Tibial nerve (tissue), 4 donors: Measurements from ENCODE around the gene LCLAT1. TPM values are rescaled to one million over a fixed set of nuclear protein-coding genes. Genes with fewer than 3 reads are reported as not detected.

ENCODE experiments used
- DNase-seq, 2 donors: peaks; one replicate each; pipeline ENCODE4 v3.0.0-alpha.2; 2019; ENCODE audit warnings: low spot score in 2 of 2
- H3K27ac ChIP-seq, 4 donors: fragments of 200-600 bp; sonication (generic) in 3 of 4; one replicate each; pipeline ENCODE4 v1.5.1; 2017 to 2019; ENCODE audit warnings: mild to moderate bottlenecking in 1 of 4
- H3K27me3 ChIP-seq, 2 donors: fragments of 200-600 bp; sonication (generic) in 1 of 2; one replicate each; pipeline versions ENCODE4 v1.5.1 to v1.6.0; 2017 to 2019
- H3K36me3 ChIP-seq, 3 donors: fragments of 200-600 bp; sonication (generic); one replicate each; pipeline ENCODE4 v1.5.1; 2018 to 2019
- H3K4me1 ChIP-seq, 4 donors: fragments of 200-600 bp; sonication (generic) in 3 of 4; one replicate each; pipeline ENCODE4 v1.5.1; 2017 to 2019
- H3K4me3 ChIP-seq, 4 donors: fragments of 200-600 bp; sonication (generic) in 3 of 4; one replicate each; pipeline ENCODE4 v1.5.1; 2017 to 2019; ENCODE audit warnings: mild to moderate bottlenecking in 1 of 4, moderate library complexity in 1 of 4
- H3K9me3 ChIP-seq, 4 donors: fragments of 200-600 bp; sonication (generic) in 3 of 4; one replicate each; pipeline ENCODE4 v1.5.1; 2017 to 2019
- EP300 ChIP-seq, 2 donors: sonication (generic); formaldehyde crosslinking; IDR thresholded peaks; one replicate each; pipeline ENCODE4 v1.6.1; 2017; ENCODE audit warnings: antibody characterized with exemption in 2 of 2, mild to moderate bottlenecking in 1 of 2
- POLR2A ChIP-seq, 2 donors: fragments of 450-650 bp; IDR thresholded peaks; one replicate each; pipeline ENCODE4 v1.6.1; 2017; ENCODE audit warnings: antibody characterized with exemption in 2 of 2, mild to moderate bottlenecking in 2 of 2, moderate library complexity in 2 of 2
- WGBS, 2 donors: methylation state at CpG; one replicate each; pipeline ENCODE4 v1.1.5; 2018; 5-methylcytosine and 5-hydroxymethylcytosine counted together
- total RNA-seq, 4 donors: library from RNA; depleted of rRNA; stranded (reverse); fragments of >200 nt; gene quantifications; one replicate each; pipeline ENCODE4 v1.1.0, GENCODE V29; 2016
- TF ChIP-seq, protein P1 (sequence below), 5 experiments: fragments of 200-600 bp in 3 of 5; fragments of 450-650 bp in 2 of 5; sonication (generic) in 3 of 5; IDR thresholded peaks; one replicate each; pipeline ENCODE4 v1.5.1; 2016 to 2019; ENCODE audit warnings: antibody characterized with exemption in 5 of 5, mild to moderate bottlenecking in 3 of 5, moderate library complexity in 2 of 5

LCLAT1 gene
- total RNA-seq, 4 donors from 2014 or later: 8.4 to 15.9 (median 11.8) TPM

DNA sequence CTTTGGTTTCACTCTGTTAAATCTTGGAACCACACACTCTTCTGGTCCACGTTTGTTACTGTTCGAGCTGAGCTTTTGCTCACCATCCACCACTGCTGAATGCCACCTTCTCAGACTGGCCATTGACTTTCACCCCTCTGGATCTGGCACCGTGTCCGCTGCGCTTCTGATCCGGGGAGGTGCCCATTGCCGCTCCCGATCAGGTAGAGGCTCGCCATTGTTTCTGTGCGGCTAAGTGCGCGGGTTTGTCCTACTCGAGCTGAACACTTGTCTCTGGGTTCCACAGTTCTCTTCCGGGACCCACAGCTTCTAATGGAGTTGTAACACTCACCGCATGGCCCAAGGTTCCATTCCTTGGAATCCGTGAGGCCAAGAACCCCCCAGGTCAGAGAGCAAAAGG, 72.8 kb downstream of the LCLAT1 start:
- Histone ChIP-seq H3K27me3 (no peaks in the 10 kb centered on the region), H3K27ac (no peak overlapping the region), H3K4me3 (no peak overlapping the region), H3K9me3 (peaks cover 0 to 19% (median 0%) of the 10 kb centered on the region in 4 donors), H3K36me3 (peaks cover 0 to 15% (median 3%) of the 10 kb centered on the region in 3 donors), H3K4me1 (peaks cover 0 to 2% (median 0%) of the 10 kb centered on the region in 4 donors)
- TF ChIP-seq, protein P1, sequence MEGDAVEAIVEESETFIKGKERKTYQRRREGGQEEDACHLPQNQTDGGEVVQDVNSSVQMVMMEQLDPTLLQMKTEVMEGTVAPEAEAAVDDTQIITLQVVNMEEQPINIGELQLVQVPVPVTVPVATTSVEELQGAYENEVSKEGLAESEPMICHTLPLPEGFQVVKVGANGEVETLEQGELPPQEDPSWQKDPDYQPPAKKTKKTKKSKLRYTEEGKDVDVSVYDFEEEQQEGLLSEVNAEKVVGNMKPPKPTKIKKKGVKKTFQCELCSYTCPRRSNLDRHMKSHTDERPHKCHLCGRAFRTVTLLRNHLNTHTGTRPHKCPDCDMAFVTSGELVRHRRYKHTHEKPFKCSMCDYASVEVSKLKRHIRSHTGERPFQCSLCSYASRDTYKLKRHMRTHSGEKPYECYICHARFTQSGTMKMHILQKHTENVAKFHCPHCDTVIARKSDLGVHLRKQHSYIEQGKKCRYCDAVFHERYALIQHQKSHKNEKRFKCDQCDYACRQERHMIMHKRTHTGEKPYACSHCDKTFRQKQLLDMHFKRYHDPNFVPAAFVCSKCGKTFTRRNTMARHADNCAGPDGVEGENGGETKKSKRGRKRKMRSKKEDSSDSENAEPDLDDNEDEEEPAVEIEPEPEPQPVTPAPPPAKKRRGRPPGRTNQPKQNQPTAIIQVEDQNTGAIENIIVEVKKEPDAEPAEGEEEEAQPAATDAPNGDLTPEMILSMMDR (IDR thresholded peaks at IDR 0.05): no peak
- TF ChIP-seq EP300 (IDR thresholded peaks at IDR 0.05) (no peak), POLR2A (IDR thresholded peaks at IDR 0.05) (no peak)
- no peak for DNase-seq
- WGBS, 2 donors: 98% methylated on average over 16 of the region's 16 CpGs

DNA sequence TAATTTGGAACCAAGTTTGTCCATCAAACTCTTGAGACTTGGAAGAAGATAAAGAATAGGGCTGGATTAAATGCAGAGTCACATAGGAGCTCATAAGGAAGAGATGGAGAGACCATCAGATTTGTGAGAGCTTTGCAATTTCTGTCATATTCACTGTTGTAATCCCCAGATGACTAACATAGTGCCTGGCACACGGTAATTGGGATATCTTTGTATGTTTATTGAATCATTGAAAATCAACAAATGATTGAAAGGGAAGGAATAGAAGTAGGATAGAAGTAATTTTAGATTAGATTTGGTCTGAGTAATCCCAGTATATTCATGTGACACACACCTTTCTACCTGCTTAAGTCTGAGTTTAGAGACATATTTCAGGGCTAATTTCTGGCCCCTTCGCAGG, 75.4 kb downstream of the LCLAT1 start:
- DNase-seq: no peak
- TF ChIP-seq EP300 (IDR thresholded peaks at IDR 0.05) (no peak), POLR2A (IDR thresholded peaks at IDR 0.05) (no peak)
- TF ChIP-seq, protein P1 (IDR thresholded peaks at IDR 0.05): no peak
- no peaks in the 10 kb centered on the region for H3K4me1 ChIP-seq
- peaks cover 0 to 32% (median 3%) of the 10 kb centered on the region in 3 donors for H3K36me3 ChIP-seq
- H3K27ac ChIP-seq: no peak overlapping the region
- no peak overlapping the region for H3K4me3 ChIP-seq
- H3K27me3 ChIP-seq: no peaks in the 10 kb centered on the region
- H3K9me3 ChIP-seq: peaks cover 0 to 33% (median 2%) of the 10 kb centered on the region in 4 donors
- WGBS, 2 donors: 93% methylated on average over 2 of the region's 2 CpGs

DNA sequence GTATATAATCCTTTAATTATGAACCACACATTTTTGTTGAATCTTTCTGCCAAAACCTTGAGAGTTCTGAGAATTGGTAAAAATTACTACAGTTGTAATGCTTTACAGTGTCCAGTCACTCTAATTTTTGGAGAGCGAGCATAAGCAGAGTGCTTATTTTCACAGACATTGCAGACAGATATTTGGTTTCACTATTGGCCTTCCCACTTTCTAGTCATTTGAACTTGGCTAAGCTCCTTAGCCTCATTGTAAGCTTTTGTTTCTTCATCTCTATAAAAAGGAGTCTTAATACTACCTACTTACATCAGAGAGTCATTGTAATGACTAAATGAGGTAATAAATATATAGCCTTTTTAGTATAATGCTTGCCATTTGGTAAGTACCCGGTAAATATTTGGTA, 80.4 kb downstream of the LCLAT1 start:
- Histone ChIP-seq H3K27me3 (no peaks in the 10 kb centered on the region), H3K36me3 (peaks cover 0 to 17% (median 0%) of the 10 kb centered on the region in 3 donors), H3K4me1 (no peaks in the 10 kb centered on the region), H3K4me3 (no peak overlapping the region), H3K27ac (no peak overlapping the region), H3K9me3 (peaks cover 0 to 15% (median 2%) of the 10 kb centered on the region in 4 donors)
- WGBS, 2 donors: 92 to 93% methylated on average over 2 of the region's 2 CpGs
- TF ChIP-seq, protein P1 (IDR thresholded peaks at IDR 0.05): no peak
- no peak for TF ChIP-seq EP300 (IDR thresholded peaks at IDR 0.05)
- no peak for TF ChIP-seq POLR2A (IDR thresholded peaks at IDR 0.05)
- DNase-seq: no peak

DNA sequence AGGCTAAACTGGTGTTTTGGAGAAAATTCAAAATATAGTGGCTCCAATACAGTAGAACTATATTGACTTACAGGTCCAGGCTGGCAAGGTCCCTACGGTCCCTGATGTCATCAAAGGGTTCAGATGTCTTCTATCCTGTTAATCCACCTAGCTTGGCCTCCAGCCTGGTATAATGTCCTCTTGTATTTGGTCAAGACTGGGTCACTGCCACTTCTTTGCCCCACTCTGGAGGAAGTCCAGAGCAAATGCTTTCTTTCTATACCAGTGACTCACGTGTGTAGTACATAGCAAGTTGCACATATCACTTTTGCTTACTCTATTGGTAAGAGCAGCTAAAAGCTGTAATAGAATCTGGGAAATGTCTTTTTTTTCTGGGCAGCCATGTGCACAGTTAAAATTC, 80.8 kb downstream of the LCLAT1 start:
- peaks cover 0 to 15% (median 2%) of the 10 kb centered on the region in 4 donors for H3K9me3 ChIP-seq
- DNase-seq: no peak
- H3K4me3 ChIP-seq: no peak overlapping the region
- TF ChIP-seq EP300 (IDR thresholded peaks at IDR 0.05): no peak
- TF ChIP-seq POLR2A (IDR thresholded peaks at IDR 0.05): no peak
- TF ChIP-seq, protein P1 (IDR thresholded peaks at IDR 0.05): no peak
- 80 to 93% methylated on average over 2 of the region's 2 CpGs for WGBS, 2 donors
- H3K4me1 ChIP-seq: no peaks in the 10 kb centered on the region
- H3K36me3 ChIP-seq: peaks cover 0 to 17% (median 0%) of the 10 kb centered on the region in 3 donors
- no peak overlapping the region for H3K27ac ChIP-seq
- no peaks in the 10 kb centered on the region for H3K27me3 ChIP-seq

DNA sequence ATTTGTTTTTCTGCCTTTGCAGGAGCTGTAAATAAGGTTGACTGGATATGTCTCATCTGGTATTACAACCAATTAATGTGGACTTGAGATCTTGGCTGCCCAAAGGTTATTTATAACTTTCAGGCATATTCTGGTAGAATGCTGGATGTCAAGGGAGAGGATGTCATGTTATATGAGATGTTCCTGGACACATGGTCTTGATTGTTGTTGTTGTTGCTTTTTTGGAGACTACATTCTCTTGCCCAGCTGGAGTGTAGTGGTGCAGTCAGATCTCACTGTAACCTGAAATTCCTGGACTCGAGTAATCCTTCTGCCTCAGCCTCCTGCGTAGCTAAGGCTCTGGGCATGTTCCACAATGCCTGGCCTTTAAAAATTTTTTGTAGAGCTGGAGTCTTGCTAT, 83.3 kb downstream of the LCLAT1 start:
- WGBS, 2 donors: 100% methylated on average over 2 of the region's 2 CpGs
- Histone ChIP-seq H3K4me1 (no peaks in the 10 kb centered on the region), H3K36me3 (peaks cover 0 to 36% (median 0%) of the 10 kb centered on the region in 3 donors)

More for the DNA sequence above, 83.3 kb downstream of the LCLAT1 start:
- no peak overlapping the region for H3K27ac ChIP-seq
- no peaks in the 10 kb centered on the region for H3K27me3 ChIP-seq
- no peak overlapping the region for H3K4me3 ChIP-seq
- no peak for DNase-seq
- peaks cover 0 to 12% (median 2%) of the 10 kb centered on the region in 4 donors for H3K9me3 ChIP-seq
- TF ChIP-seq EP300 (IDR thresholded peaks at IDR 0.05): no peak
- TF ChIP-seq, protein P1 (IDR thresholded peaks at IDR 0.05): no peak
- no peak for TF ChIP-seq POLR2A (IDR thresholded peaks at IDR 0.05)
